NCI-H524 (cell line): ENCODE measurements around the gene UBE2E3.

Experiments
- DNase-seq, 2 experiments: peaks; one replicate each; lab custom pipeline; 2025; lab: John Stamatoyannopoulos, UW

Gene UBE2E3

GRCh38 chr2:180978903-180979748, 1.3 kb upstream of the UBE2E3 start:
- no peak for DNase-seq

- DNase-seq = no peak
Measured at GRCh38 chr2:180979749-180980105, 678 bp upstream of the UBE2E3 start.

- peak in 1 of 2 experiments; percentile 44 for DNase-seq
Measured at GRCh38 chr2:180980943-180981911, 822 bp downstream of the UBE2E3 start.

- DNase-seq = peak in 1 of 2 experiments; percentile 39
Measured at GRCh38 chr2:180983468-180984242, 3.2 kb downstream of the UBE2E3 start.

GRCh38 chr2:180985771-180986395, 5.5 kb downstream of the UBE2E3 start:
- no peak for DNase-seq

- DNase-seq = no peak
Measured at GRCh38 chr2:180987146-180987545, 6.7 kb downstream of the UBE2E3 start.

- DNase-seq = no peak
Measured at GRCh38 chr2:180990337-180990736, 9.9 kb downstream of the UBE2E3 start.

GRCh38 chr2:180990794-180991193, 10.4 kb downstream of the UBE2E3 start:
- no peak for DNase-seq

- DNase-seq = no peak
Measured at GRCh38 chr2:180991361-180991760, 11.0 kb downstream of the UBE2E3 start.

- no peak for DNase-seq
Measured at GRCh38 chr2:180991820-180992219, 11.4 kb downstream of the UBE2E3 start.

- DNase-seq = no peak
Measured at GRCh38 chr2:180992994-180993393, 12.6 kb downstream of the UBE2E3 start.

- no peak for DNase-seq
Measured at GRCh38 chr2:180999274-180999964, 19.0 kb downstream of the UBE2E3 start.

GRCh38 chr2:181004647-181005325, 24.4 kb downstream of the UBE2E3 start:
- DNase-seq = no peak

GRCh38 chr2:181005326-181005655, 24.9 kb downstream of the UBE2E3 start:
- no peak for DNase-seq

- no peak for DNase-seq
Measured at GRCh38 chr2:181005809-181006208, 25.4 kb downstream of the UBE2E3 start.

GRCh38 chr2:181007086-181007837, 26.9 kb downstream of the UBE2E3 start:
- DNase-seq = no peak

GRCh38 chr2:181008407-181008806, 28.0 kb downstream of the UBE2E3 start:
- DNase-seq = no peak

- no peak for DNase-seq
Measured at GRCh38 chr2:181021199-181021789, 40.9 kb downstream of the UBE2E3 start.

GRCh38 chr2:181022652-181023051, 42.2 kb downstream of the UBE2E3 start:
- DNase-seq = peak in 1 of 2 experiments; percentile 6
